Measurements from ENCODE around the gene ABHD12. TPM values are rescaled to one million over a fixed set of nuclear protein-coding genes. Genes with fewer than 3 reads are reported as not detected.

The ABHD12 gene
- total RNA-seq, 1 experiment from 2014 or later, result 40.6 TPM

GRCh38 chr20:25317351-25318075 is 73.1 kb downstream of the ABHD12 start:
- no TSS peak for BruUV-seq (replicated peaks)
- Histone ChIP-seq H3K27me3 (replicated peaks; ENCODE audit: insufficient read depth, low read depth, low read length, poor library complexity) (no peaks in the 10 kb centered on the region), H3K4me1 (ENCODE audit: insufficient read depth, low read length, poor library complexity, severe bottlenecking) (no peaks in the 10 kb centered on the region), H3K4me3 (ENCODE audit: low read depth, low read length, poor library complexity, severe bottlenecking) (no peak overlapping the region), H3K27ac (ENCODE audit: low read depth, low read length, poor library complexity, severe bottlenecking) (no peak overlapping the region), H3K9me3 (ENCODE audit: low read depth, low read length, poor library complexity, severe bottlenecking) (no peaks in the 10 kb centered on the region), H3K36me3 (ENCODE audit: insufficient read depth, low read length, poor library complexity, severe bottlenecking) (no peaks in the 10 kb centered on the region)
- POLR2A ChIA-PET (ENCODE audit: low non-redundant PET), result no interaction called here
- CTCF ChIA-PET, result no interaction called here
- TF ChIP-seq EZH2 (IDR thresholded peaks at IDR 0.05; ENCODE audit: borderline replicate concordance, low read depth, low read length, poor library complexity, severe bottlenecking) (no peak), CTCF (conservative IDR thresholded peaks at IDR 0.05; ENCODE audit: low read depth, low read length) (no peak)
- no peak for DNase-seq (ENCODE audit: low spot score)
- intact Hi-C loops (cut with micrococcal nuclease; ENCODE audit: unreplicated experiment), result no loop called here

GRCh38 chr20:25316506-25317190 is 74.0 kb downstream of the ABHD12 start:
- intact Hi-C loops (cut with micrococcal nuclease; ENCODE audit: unreplicated experiment), result no loop called here
- Histone ChIP-seq H3K27me3 (replicated peaks; ENCODE audit: insufficient read depth, low read depth, low read length, poor library complexity) (no peaks in the 10 kb centered on the region), H3K27ac (ENCODE audit: low read depth, low read length, poor library complexity, severe bottlenecking) (no peak overlapping the region), H3K4me1 (ENCODE audit: insufficient read depth, low read length, poor library complexity, severe bottlenecking) (no peaks in the 10 kb centered on the region), H3K36me3 (ENCODE audit: insufficient read depth, low read length, poor library complexity, severe bottlenecking) (no peaks in the 10 kb centered on the region), H3K4me3 (ENCODE audit: low read depth, low read length, poor library complexity, severe bottlenecking) (no peak overlapping the region), H3K9me3 (ENCODE audit: low read depth, low read length, poor library complexity, severe bottlenecking) (no peaks in the 10 kb centered on the region)
- no TSS peak for BruUV-seq (replicated peaks)
- TF ChIP-seq EZH2 (IDR thresholded peaks at IDR 0.05; ENCODE audit: borderline replicate concordance, low read depth, low read length, poor library complexity, severe bottlenecking) (no peak), CTCF (conservative IDR thresholded peaks at IDR 0.05; ENCODE audit: low read depth, low read length) (no peak)
- CTCF ChIA-PET, result no interaction called here
- POLR2A ChIA-PET (ENCODE audit: low non-redundant PET), result no interaction called here
- no peak for DNase-seq (ENCODE audit: low spot score)

- Histone ChIP-seq H3K27me3 (replicated peaks; ENCODE audit: insufficient read depth, low read depth, low read length, poor library complexity) (no peaks in the 10 kb centered on the region), H3K4me3 (ENCODE audit: low read depth, low read length, poor library complexity, severe bottlenecking) (no peak overlapping the region), H3K4me1 (ENCODE audit: insufficient read depth, low read length, poor library complexity, severe bottlenecking) (no peaks in the 10 kb centered on the region), H3K36me3 (ENCODE audit: insufficient read depth, low read length, poor library complexity, severe bottlenecking) (no peaks in the 10 kb centered on the region), H3K27ac (ENCODE audit: low read depth, low read length, poor library complexity, severe bottlenecking) (no peak overlapping the region), H3K9me3 (ENCODE audit: low read depth, low read length, poor library complexity, severe bottlenecking) (no peaks in the 10 kb centered on the region)
- no TSS peak for BruUV-seq (replicated peaks)
- ChIA-PET POLR2A (ENCODE audit: low non-redundant PET) (no interaction called here), CTCF (no interaction called here)
- DNase-seq (ENCODE audit: low spot score), result no peak
- intact Hi-C loops (cut with micrococcal nuclease; ENCODE audit: unreplicated experiment), result no loop called here
- TF ChIP-seq CTCF (conservative IDR thresholded peaks at IDR 0.05; ENCODE audit: low read depth, low read length), result no peak
- no peak for TF ChIP-seq EZH2 (IDR thresholded peaks at IDR 0.05; ENCODE audit: borderline replicate concordance, low read depth, low read length, poor library complexity, severe bottlenecking)
Observed at GRCh38 chr20:25315418-25316210, 75.0 kb downstream of the ABHD12 start.

Data from A673 (cell line).